ENCODE measurements around the gene NR6A1. TPM values are rescaled to one million over a fixed set of nuclear protein-coding genes. Genes with fewer than 3 reads are reported as not detected.

The NR6A1 gene
- total and polyA plus RNA-seq, 12 donors: 0.29 to 2.0 (median 1.2) TPM

DNA sequence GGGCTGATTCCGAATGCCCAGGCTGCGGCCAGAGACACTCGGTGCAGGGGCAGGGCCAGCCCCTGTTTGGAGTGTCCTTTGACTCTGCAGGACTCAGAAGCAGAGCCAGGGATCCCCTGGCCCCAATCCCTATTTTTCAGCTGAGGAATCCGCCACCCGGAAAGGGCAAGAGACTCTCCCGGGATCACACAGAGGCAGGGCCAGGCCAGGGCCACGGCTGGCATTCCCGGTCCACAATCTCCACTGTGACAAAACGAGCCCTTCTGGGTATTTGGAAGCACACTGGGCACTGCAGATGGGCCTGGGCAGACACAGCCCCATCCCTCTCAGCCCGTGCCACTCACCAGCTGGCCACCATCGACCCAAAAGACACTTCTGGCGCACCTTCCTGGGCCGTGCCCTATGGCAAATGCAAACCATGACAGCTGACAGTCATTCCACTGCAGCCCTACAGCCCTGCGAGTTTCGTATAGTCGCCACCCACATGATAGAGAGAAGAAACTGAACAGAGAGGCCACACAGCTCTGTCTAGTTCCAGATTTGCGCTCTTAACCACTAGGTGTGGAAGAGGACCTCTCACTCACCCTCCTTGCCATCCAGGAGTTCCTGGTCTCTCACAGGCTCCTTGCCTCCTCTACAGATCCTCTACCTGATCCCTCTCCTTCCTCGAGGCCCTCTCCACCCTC, 277.2 kb downstream of the NR6A1 start:
- WGBS, 2 donors: 78 to 80% methylated on average over 18 of the region's 18 CpGs
- no peaks in the 10 kb centered on the region for H3K4me1 ChIP-seq
- peaks cover 0 to 52% (median 13%) of the 10 kb centered on the region in 7 donors for H3K27me3 ChIP-seq
- no peak overlapping the region for H3K27ac ChIP-seq
- no peak for TF ChIP-seq CTCF (IDR thresholded peaks at IDR 0.05)
- H3K9me3 ChIP-seq: no peaks in the 10 kb centered on the region
- H3K36me3 ChIP-seq: no peaks in the 10 kb centered on the region
- DNase-seq: no peak
- intact Hi-C loops (cut with DNase I): no loop called here
- H3K4me3 ChIP-seq: no peak overlapping the region
- ATAC-seq: no peak

DNA sequence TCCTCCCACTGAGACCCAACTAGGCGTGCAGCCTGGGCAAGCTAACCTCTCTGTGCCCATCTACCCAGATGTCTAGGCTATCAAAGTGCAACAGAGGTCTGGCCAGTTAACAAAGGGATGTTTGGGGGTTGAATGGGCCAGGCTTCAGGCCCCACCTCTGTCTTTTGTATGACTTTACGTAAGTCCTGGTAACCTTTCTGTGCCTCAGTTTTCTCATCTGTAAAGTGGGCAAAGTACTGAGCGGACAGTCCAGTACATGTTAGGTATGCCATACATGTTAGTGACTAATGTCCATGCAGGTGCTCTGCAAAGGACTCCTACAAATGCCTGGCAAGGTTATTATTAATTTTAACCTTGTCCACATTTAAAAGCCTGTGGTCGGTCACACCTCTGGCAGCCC, 277.9 kb downstream of the NR6A1 start:
- H3K9me3 ChIP-seq: no peaks in the 10 kb centered on the region
- no peaks in the 10 kb centered on the region for H3K4me1 ChIP-seq
- ATAC-seq (no peak), DNase-seq (no peak)
- no peak overlapping the region for H3K4me3 ChIP-seq
- H3K27ac ChIP-seq: no peak overlapping the region
- no peak for TF ChIP-seq CTCF (IDR thresholded peaks at IDR 0.05)
- H3K27me3 ChIP-seq: peaks cover 0 to 52% (median 13%) of the 10 kb centered on the region in 7 donors
- H3K36me3 ChIP-seq: no peaks in the 10 kb centered on the region
- intact Hi-C loops (cut with DNase I): no loop called here
- 88 to 90% methylated on average over 4 of the region's 4 CpGs for WGBS, 2 donors

- Histone ChIP-seq H3K27ac (no peak overlapping the region), H3K36me3 (no peaks in the 10 kb centered on the region), H3K27me3 (peaks cover 0 to 56% (median 13%) of the 10 kb centered on the region in 7 donors), H3K4me1 (no peaks in the 10 kb centered on the region), H3K4me3 (no peak overlapping the region), H3K9me3 (no peaks in the 10 kb centered on the region)
- no peak for TF ChIP-seq CTCF (IDR thresholded peaks at IDR 0.05)
- 75 to 80% methylated on average over 19 of the region's 19 CpGs for WGBS, 2 donors
- no peak for ATAC-seq
- DNase-seq: no peak
- intact Hi-C loops (cut with DNase I): no loop called here
These were observed 278.3 kb downstream of the NR6A1 start for GRCh38 chr9:124492818-124493217.

GRCh38 chr9:124491049-124491975, 279.8 kb downstream of the NR6A1 start:
- Histone ChIP-seq H3K27ac (no peak overlapping the region), H3K4me3 (no peak overlapping the region), H3K4me1 (no peaks in the 10 kb centered on the region), H3K36me3 (no peaks in the 10 kb centered on the region), H3K27me3 (peaks cover 0 to 60% (median 26%) of the 10 kb centered on the region in 7 donors), H3K9me3 (no peaks in the 10 kb centered on the region)
- no peak for ATAC-seq
- no peak for TF ChIP-seq CTCF (IDR thresholded peaks at IDR 0.05)
- intact Hi-C loops (cut with DNase I): no loop called here
- DNase-seq: no peak
- WGBS, 2 donors: 82 to 90% methylated on average over 32 of the region's 32 CpGs

Measured in heart right ventricle (tissue), 16 donors.